ENCODE data around the gene CCDC178. TPM values are rescaled to one million over a fixed set of nuclear protein-coding genes. Genes with fewer than 3 reads are reported as not detected.
A peak's percentile ranks its signal among the peaks of the same experiment; 100 is the strongest.

The CCDC178 gene
- total RNA-seq, 1 experiment from 2014 or later, result 0.13 TPM

- no peak for DNase-seq (ENCODE audit: low read depth, low spot score)
- in situ Hi-C loops (cut with HindIII; ENCODE audit: low pct_unique_long_range_greater_than_20kb, low sequenced_read_pairs), result no loop called here
These were observed 158.4 kb downstream of the CCDC178 start for GRCh38 chr18:33282142-33282541.

DNA sequence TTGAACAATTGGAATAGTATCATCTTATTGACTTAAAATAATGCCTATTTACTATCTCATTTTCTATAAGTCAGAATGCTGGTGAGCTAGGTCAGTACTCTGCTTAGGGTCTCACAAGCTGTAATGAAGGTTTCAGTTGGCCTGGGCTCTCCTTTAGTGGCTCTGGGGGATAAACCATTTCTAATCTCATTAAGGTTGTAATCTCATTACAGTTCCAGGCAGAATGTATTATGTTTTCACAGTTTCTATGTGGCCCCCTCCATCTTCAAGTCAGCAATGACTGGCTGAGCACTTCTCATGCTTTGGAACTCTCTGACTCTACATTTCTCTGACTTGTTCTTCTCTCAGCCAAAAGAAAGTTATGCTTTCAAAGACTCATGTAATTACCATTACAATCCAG is 163.1 kb downstream of the CCDC178 start:
- in situ Hi-C loops (cut with HindIII; ENCODE audit: low pct_unique_long_range_greater_than_20kb, low sequenced_read_pairs), result no loop called here
- DNase-seq (ENCODE audit: low read depth, low spot score), result no peak

DNA sequence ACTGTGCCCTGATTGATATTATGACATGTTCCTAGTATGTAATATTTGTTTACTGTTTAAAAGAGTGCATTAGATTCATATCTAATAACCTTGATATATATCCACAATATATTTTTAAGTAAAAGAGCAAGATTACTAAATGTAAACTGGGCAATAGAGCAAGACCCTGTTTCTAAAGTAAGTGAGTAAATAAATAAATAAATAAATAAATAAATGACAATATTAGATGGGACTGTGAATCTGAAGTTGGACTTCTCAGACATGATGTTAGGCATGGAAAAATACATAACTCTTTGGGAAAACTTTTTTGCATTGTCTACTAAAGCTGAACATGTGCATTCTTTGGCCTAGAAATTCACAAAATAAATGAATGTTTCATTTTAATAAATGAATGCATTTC is 164.7 kb downstream of the CCDC178 start:
- in situ Hi-C loops (cut with HindIII; ENCODE audit: low pct_unique_long_range_greater_than_20kb, low sequenced_read_pairs), result no loop called here
- no peak for DNase-seq (ENCODE audit: low read depth, low spot score)

DNA sequence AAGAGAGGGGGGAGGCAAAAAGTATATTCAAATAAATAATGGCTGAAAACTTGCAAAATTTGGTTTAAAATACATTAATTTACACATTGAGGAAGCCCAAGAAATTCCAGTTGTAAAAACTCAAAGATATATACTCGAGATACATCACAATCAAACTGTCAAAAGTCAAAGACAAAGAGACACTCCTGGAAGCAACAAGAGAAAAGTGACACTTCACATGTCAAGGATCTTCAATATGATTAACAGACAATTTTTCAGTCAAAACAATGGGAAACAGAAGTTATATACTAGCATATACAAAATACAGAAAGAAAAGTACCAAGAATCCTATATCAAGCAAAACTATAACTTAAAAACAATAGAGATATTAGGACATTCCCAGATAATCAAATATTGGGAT is 170.2 kb downstream of the CCDC178 start:
- in situ Hi-C loops (cut with HindIII; ENCODE audit: low pct_unique_long_range_greater_than_20kb, low sequenced_read_pairs), result no loop called here
- DNase-seq (ENCODE audit: low read depth, low spot score), result no peak

- DNase-seq (ENCODE audit: low read depth, low spot score), result no peak
- in situ Hi-C loops (cut with HindIII; ENCODE audit: low pct_unique_long_range_greater_than_20kb, low sequenced_read_pairs), result no loop called here
These were observed 171.3 kb downstream of the CCDC178 start for GRCh38 chr18:33269223-33269622.

- in situ Hi-C loops (cut with HindIII; ENCODE audit: low pct_unique_long_range_greater_than_20kb, low sequenced_read_pairs), result no loop called here
These were observed 176.0 kb downstream of the CCDC178 start for GRCh38 chr18:33264566-33264965.

DNA sequence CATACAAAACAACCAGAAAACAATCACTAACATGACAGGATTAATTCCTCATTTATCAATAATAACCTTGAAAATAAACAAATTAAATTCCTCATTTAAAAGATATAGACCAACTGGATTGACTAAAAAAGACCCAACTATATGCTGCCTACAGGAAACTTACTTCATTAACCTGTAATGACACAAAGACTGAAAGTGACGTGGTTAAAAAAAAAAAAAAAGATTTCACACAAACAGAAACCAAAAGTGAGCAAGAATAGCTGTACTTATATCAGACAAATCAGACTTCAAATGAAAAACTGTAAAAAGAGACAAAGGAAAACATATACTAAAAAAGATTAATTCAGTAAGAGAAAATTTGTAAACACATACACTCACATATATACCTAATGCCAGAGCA is 201.2 kb downstream of the CCDC178 start:
- in situ Hi-C loops (cut with HindIII; ENCODE audit: low pct_unique_long_range_greater_than_20kb, low sequenced_read_pairs), result no loop called here
- DNase-seq (ENCODE audit: low read depth, low spot score), result no peak

More at GRCh38 chr18:33264566-33264965, 176.0 kb downstream of the CCDC178 start:
- DNase-seq (ENCODE audit: low read depth, low spot score), result no peak

DNA sequence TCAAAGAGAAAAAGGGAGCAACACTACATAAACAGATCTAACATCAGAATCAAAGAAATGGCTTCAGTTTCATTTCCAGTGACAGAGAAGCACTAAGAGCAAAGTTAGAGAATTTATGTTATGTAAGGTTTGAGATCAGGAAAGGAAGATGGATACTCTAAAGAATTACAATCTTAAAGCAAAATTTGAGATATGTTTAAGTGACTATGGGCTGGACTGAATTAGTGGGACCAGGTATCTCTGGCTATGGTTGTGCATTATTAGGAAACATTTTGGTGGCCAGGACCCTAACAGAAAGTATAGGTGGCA is 208.2 kb downstream of the CCDC178 start:
- DNase-seq (ENCODE audit: low read depth, low spot score), result no peak
- in situ Hi-C loops (cut with HindIII; ENCODE audit: low pct_unique_long_range_greater_than_20kb, low sequenced_read_pairs), result no loop called here

DNA sequence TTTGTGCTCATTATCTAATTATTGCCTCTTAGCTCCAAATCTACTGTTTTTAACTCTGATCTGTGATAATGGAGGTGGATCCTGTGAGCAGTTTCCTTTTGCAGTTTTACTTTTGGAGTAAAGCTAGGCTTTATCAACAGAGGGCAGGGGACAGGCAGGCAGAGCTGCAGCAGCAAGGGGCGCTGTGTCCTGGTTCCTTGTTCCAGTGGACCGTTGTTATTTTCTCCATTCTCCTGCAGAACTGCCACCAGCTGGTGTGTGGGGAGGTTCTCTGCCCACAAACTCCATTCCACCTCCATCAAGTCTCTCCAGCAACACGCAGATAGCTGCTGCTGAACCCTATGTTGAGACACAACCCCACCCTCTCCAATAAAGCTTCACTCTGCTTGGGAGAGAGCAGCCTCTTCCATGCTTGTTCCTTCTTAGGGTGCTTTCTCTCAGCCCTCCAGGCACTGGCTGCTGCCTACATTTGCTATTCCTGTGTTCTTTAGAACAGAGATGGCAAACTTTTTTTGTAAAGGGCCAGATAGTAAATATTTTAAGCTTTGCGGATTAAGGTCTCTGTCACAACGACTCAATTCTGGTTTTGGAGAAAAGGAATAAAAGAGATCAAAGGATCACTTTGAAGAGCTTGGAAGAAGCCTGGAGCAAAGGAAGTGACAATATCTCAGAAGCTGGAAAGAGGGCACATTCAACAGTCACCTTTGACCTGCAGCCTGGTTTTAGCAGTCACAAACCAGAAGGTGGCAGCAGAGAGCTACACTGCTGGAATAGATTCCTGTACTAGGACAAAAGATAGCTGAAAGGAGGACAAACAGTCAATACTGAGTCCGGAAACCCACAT is 208.8 kb downstream of the CCDC178 start:
- in situ Hi-C loops (cut with HindIII; ENCODE audit: low pct_unique_long_range_greater_than_20kb, low sequenced_read_pairs), result no loop called here
- DNase-seq (ENCODE audit: low read depth, low spot score), result peak; percentile 87

DNA sequence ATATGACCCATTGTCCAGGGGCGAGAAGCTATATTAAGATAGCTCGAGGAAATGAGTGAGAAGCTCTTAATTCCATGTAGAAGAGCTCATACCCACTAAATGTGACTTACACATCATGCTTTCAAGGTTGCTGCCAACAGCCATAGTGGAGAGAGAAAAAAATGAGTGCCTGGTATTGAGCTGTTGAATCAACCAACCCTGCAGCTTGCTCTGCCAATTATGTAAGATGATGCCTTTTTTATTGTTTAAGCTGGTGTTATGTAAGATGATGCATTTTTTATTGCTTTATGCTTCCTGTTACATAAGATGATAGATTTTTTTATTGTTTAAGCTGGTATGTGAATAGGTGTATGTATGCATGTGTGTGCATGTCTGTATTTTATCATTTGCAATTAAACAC is 228.2 kb downstream of the CCDC178 start:
- in situ Hi-C loops (cut with HindIII; ENCODE audit: low pct_unique_long_range_greater_than_20kb, low sequenced_read_pairs), result no loop called here
- DNase-seq (ENCODE audit: low read depth, low spot score), result no peak

DNA sequence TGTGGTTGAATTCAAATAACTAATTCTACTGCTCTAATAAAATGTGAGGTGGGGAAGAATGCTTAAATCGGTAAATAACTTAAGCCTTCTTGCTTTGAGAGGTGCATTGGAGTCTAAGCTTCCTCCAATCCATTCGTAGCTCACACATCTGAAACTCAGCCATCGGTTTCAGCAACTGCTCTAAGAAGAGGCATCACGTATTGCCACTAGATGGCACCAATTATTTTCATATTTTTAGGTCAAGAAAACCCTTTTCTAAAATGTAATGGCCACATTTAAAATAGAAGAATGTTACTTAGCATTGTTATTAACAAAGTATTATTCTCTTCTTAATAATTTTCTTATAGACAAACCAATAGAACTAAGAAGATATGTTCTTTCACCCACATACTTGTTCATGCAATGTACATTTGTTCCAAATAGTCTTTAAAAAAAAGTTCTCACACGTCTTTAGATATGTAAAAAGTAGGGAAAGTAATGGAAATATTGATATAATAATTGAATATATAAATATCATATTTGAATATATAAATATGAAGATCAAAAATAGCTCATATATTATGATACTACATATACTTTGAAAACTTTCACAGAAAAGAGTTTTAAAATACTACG is 229.8 kb downstream of the CCDC178 start:
- in situ Hi-C loops (cut with HindIII; ENCODE audit: low pct_unique_long_range_greater_than_20kb, low sequenced_read_pairs), result no loop called here
- DNase-seq (ENCODE audit: low read depth, low spot score), result peak; percentile 63

DNA sequence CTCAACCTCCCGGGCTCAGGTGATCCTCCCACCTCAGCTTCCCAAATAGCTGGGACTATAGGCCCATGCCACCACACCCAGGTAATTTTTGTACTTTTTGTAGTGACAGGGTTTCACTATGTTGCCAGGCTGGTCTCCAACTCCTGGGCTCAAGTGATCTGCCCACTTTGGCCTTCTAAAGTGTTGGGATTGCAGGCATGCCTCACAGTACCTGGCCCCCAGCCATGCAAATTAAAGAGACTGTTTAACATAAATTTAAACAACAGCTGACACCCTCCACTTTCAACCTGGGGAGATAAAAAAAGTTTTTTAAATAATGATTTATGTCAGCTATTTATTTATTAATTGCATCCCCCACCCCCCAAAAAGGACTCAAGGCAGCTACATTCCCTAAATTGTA is 234.7 kb downstream of the CCDC178 start:
- in situ Hi-C loops (cut with HindIII; ENCODE audit: low pct_unique_long_range_greater_than_20kb, low sequenced_read_pairs), result no loop called here
- DNase-seq (ENCODE audit: low read depth, low spot score), result no peak

DNA sequence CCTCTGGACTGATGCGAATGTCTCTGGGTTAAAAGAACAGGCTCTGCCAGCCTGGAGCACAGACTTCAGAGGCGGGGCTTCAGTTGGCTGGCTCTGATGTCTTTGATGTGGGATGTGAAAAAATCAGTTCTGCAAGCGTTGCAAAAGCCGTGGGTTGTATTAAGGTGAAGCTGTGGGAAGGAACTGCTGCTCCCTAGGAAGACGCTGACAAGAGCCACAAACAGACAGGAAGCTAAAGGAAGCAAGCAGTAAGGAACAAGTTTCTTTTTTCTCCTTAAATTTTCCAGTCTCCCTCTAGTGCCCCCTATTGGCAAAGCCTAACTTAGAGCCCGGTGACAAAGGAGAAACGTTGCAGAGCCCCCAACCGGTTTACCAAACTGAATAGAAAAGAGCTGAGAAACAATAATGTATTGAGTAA is 239.0 kb downstream of the CCDC178 start:
- peak; percentile 77 for DNase-seq (ENCODE audit: low read depth, low spot score)
- in situ Hi-C loops (cut with HindIII; ENCODE audit: low pct_unique_long_range_greater_than_20kb, low sequenced_read_pairs), result no loop called here

- in situ Hi-C loops (cut with HindIII; ENCODE audit: low pct_unique_long_range_greater_than_20kb, low sequenced_read_pairs), result no loop called here
- DNase-seq (ENCODE audit: low read depth, low spot score), result no peak
These were observed 244.7 kb downstream of the CCDC178 start for GRCh38 chr18:33195795-33196194.

DNA sequence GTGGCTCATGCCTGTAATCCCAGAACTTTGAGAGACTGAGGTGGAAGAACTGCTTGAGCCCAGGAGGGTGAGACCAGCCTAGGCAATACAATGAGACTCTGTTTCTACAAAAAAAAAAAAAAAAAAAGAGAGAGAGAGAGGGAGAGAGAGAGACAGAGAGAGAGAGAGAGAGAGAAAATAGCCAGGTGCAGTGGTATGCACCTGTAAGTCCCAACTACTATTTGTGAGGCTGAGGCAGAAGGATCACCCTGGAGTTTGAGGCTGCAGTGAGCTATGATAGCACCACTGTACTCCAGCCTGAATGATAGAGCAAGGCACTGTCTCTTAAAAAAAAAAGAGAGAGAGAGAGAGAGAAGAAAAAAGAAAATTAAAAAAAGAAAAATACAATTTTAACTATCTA is 245.7 kb downstream of the CCDC178 start:
- no peak for DNase-seq (ENCODE audit: low read depth, low spot score)
- in situ Hi-C loops (cut with HindIII; ENCODE audit: low pct_unique_long_range_greater_than_20kb, low sequenced_read_pairs), result no loop called here

DNA sequence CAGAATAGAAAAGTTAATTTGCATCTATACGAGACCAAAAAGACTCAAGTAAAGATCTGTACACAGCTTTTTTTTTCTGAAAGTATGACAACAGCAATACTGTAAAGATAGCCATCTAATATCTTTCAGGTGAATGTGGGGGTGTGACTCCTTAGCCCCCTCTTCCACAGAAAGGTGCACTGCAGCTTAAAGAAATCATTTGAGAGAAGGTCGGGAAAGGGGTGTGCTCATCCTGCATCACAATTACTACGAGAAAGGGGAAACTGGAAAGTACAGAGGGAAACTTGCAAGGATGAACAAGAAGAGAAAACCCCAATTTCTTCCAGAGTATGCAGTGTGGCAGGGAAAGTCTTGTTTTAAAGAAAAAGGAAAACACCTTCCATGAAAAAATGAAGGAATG is 255.6 kb downstream of the CCDC178 start:
- DNase-seq (ENCODE audit: low read depth, low spot score), result no peak
- in situ Hi-C loops (cut with HindIII; ENCODE audit: low pct_unique_long_range_greater_than_20kb, low sequenced_read_pairs), result no loop called here

GRCh38 chr18:33184175-33184574 is 256.3 kb downstream of the CCDC178 start:
- in situ Hi-C loops (cut with HindIII; ENCODE audit: low pct_unique_long_range_greater_than_20kb, low sequenced_read_pairs), result no loop called here
- no peak for DNase-seq (ENCODE audit: low read depth, low spot score)

GRCh38 chr18:33183136-33183535 is 257.4 kb downstream of the CCDC178 start:
- no peak for DNase-seq (ENCODE audit: low read depth, low spot score)
- in situ Hi-C loops (cut with HindIII; ENCODE audit: low pct_unique_long_range_greater_than_20kb, low sequenced_read_pairs), result no loop called here

DNA sequence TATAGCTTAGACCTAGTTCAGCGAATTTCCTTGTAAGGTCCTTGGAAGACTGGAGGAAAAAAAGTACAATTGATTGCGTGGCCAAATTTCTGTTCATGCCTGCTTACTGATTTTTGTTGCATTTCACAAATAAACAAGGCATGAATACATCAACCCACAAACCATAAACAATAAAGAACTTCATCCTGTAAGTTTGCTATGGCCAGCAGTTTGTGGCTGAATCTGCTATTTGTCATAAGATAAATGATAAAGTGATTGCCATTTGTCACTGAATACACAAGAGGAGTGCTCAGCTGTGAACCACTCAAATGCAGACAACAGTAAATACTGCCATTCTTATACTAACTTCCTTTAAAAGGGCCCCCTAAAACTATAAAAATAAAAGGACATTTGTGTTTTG is 259.5 kb downstream of the CCDC178 start:
- in situ Hi-C loops (cut with HindIII; ENCODE audit: low pct_unique_long_range_greater_than_20kb, low sequenced_read_pairs), result no loop called here
- no peak for DNase-seq (ENCODE audit: low read depth, low spot score)
